NAMALWA (cell line): ENCODE measurements around the gene TTC23.
A peak's percentile ranks its signal among the peaks of the same experiment; 100 is the strongest.

ENCODE experiments used
- DNase-seq: peaks from one replicate; pipeline ENCODE4 v3.0.0-alpha.2; 2015; ENCODE audit warnings: low spot score

TTC23 gene

GRCh38 chr15:99249270-99249841 is at the start of gene TTC23:
TSS of gene TTC23 (minus strand) at chr15:99249581. CDS start at chr15:99228712, 20,869 bp downstream.
- no peak for DNase-seq

- no peak for DNase-seq
Observed at GRCh38 chr15:99296386-99296785, 47.0 kb upstream of the TTC23 start.

GRCh38 chr15:99295840-99296239 is 46.5 kb upstream of the TTC23 start:
- DNase-seq = no peak

GRCh38 chr15:99291643-99292042 is 42.3 kb upstream of the TTC23 start:
- no peak for DNase-seq

- no peak for DNase-seq
Observed at GRCh38 chr15:99283717-99284116, 34.3 kb upstream of the TTC23 start.

GRCh38 chr15:99282586-99282985 is 33.2 kb upstream of the TTC23 start:
- no peak for DNase-seq

- no peak for DNase-seq
Observed at GRCh38 chr15:99282121-99282520, 32.7 kb upstream of the TTC23 start.

- no peak for DNase-seq
Observed at GRCh38 chr15:99279827-99280226, 30.4 kb upstream of the TTC23 start.

- no peak for DNase-seq
Observed at GRCh38 chr15:99279290-99279689, 29.9 kb upstream of the TTC23 start.

- peak; percentile 67 for DNase-seq
Observed at GRCh38 chr15:99275525-99276128, 26.2 kb upstream of the TTC23 start.

- no peak for DNase-seq
Observed at GRCh38 chr15:99275061-99275460, 25.7 kb upstream of the TTC23 start.

- DNase-seq = no peak
Observed at GRCh38 chr15:99273801-99274200, 24.4 kb upstream of the TTC23 start.

- no peak for DNase-seq
Observed at GRCh38 chr15:99268431-99268830, 19.1 kb upstream of the TTC23 start.

GRCh38 chr15:99267957-99268356 is 18.6 kb upstream of the TTC23 start:
- DNase-seq = no peak

GRCh38 chr15:99265541-99266070 is 16.2 kb upstream of the TTC23 start:
- DNase-seq = no peak

GRCh38 chr15:99264125-99264524 is 14.7 kb upstream of the TTC23 start:
- no peak for DNase-seq

GRCh38 chr15:99257107-99257750 is 7.8 kb upstream of the TTC23 start:
- DNase-seq = no peak

GRCh38 chr15:99253381-99254090 is 4.2 kb upstream of the TTC23 start:
- DNase-seq = no peak

GRCh38 chr15:99252326-99252725 is 2.9 kb upstream of the TTC23 start:
- peak; percentile 18 for DNase-seq

- peak; percentile 99 for DNase-seq
Observed at GRCh38 chr15:99250857-99251841, 1.8 kb upstream of the TTC23 start, which contains the start of gene LRRC28. TSS of gene LRRC28 (plus strand) at chr15:99251481. CDS start at chr15:99255958, 4,477 bp downstream.

GRCh38 chr15:99250494-99250856 is 1.1 kb upstream of the TTC23 start:
- DNase-seq = no peak
